Smooth muscle cell (in vitro differentiated cells): ENCODE measurements around the gene PPFIA1. TPM values are rescaled to one million over a fixed set of nuclear protein-coding genes. Genes with fewer than 3 reads are reported as not detected.

ENCODE experiments used
- DNase-seq: peaks from one replicate; lab custom pipeline; 2025; ENCODE audit not compliant: unreplicated experiment; lab: John Stamatoyannopoulos, UW
- H2AFZ ChIP-seq: fragments of 200-600 bp; sonication (generic); 2 replicates; pipeline ENCODE4 v1.6.0; 2016; ENCODE audit warnings: antibody characterized with exemption, low read depth, mild to moderate bottlenecking
- H3F3A ChIP-seq: fragments of 200-600 bp; sonication (generic); 2 replicates; pipeline ENCODE4 v1.6.0; 2017; ENCODE audit warnings: antibody characterized with exemption, low read depth
- H3K27ac ChIP-seq: fragments of 200-600 bp; sonication (generic); 2 replicates; pipeline ENCODE4 v1.5.1; 2016; ENCODE audit warnings: low read depth, mild to moderate bottlenecking
- H3K27me3 ChIP-seq: fragments of 200-600 bp; sonication (generic); 2 replicates; pipeline ENCODE4 v1.6.1; 2016; ENCODE audit warnings: low read depth, mild to moderate bottlenecking
- H3K36me3 ChIP-seq: fragments of 200-600 bp; sonication (generic); 2 replicates; pipeline ENCODE4 v1.5.1; 2016; ENCODE audit warnings: low read depth
- H3K4me1 ChIP-seq: fragments of 200-600 bp; sonication (generic); 2 replicates; pipeline ENCODE4 v1.5.1; 2016; ENCODE audit warnings: low read depth
- H3K4me2 ChIP-seq: fragments of 200-600 bp; sonication (generic); 2 replicates; pipeline ENCODE4 v1.6.0; 2016; ENCODE audit warnings: mild to moderate bottlenecking
- H3K4me3 ChIP-seq: fragments of 200-600 bp; sonication (generic); 2 replicates; pipeline ENCODE4 v1.5.1; 2016; ENCODE audit warnings: mild to moderate bottlenecking
- H3K79me2 ChIP-seq: fragments of 200-600 bp; sonication (generic); 2 replicates; pipeline ENCODE4 v1.6.0; 2016; ENCODE audit warnings: low read depth, mild to moderate bottlenecking
- H3K9ac ChIP-seq: fragments of 200-600 bp; sonication (generic); 2 replicates; pipeline ENCODE4 v1.6.0; 2016; ENCODE audit warnings: low read depth
- H3K9me3 ChIP-seq: fragments of 200-600 bp; sonication (generic); replicated peaks from 2 replicates; pipeline ENCODE4 v1.5.1; 2016; ENCODE audit warnings: low read depth
- H4K20me1 ChIP-seq: fragments of 200-600 bp; sonication (generic); 2 replicates; pipeline ENCODE4 v1.6.0; 2016; ENCODE audit warnings: low read depth
- CTCF ChIP-seq: fragments of 200-600 bp; sonication (generic); IDR thresholded peaks from 2 replicates; pipeline ENCODE4 v1.5.1; 2017; ENCODE audit warnings: borderline replicate concordance, mild to moderate bottlenecking, antibody characterized with exemption; ENCODE audit not compliant: insufficient read depth, poor library complexity, severe bottlenecking
- WGBS: methylation state at CpG from one replicate; pipeline ENCODE4 v1.1.7; 2016; ENCODE audit warnings: low lambda C conversion rate; 5-methylcytosine and 5-hydroxymethylcytosine counted together
- polyA plus RNA-seq: library from polyadenylated mRNA; unstranded; fragments of >200 nt; fragmentation: Nextera tagmentation; extraction: Ambion mirVana; gene quantifications from 2 replicates; pipeline ENCODE4 v1.2.1, GENCODE V29; 2016
- total RNA-seq: library from RNA; depleted of rRNA; stranded (reverse); fragments of >200 nt; gene quantifications from 2 replicates; pipeline ENCODE4 v1.2.3, GENCODE V29; 2014

The PPFIA1 gene
- total and polyA plus RNA-seq, 2 experiments from 2014 or later = 23.8 to 48.2 TPM

GRCh38 chr11:70263363-70263762 lies 7.1 kb upstream of the PPFIA1 start:
- H3K4me3 ChIP-seq = no peak overlapping the region
- no peak overlapping the region for H3K9ac ChIP-seq
- WGBS = 97% methylated on average over 7 of the region's 7 CpGs
- no peaks in the 10 kb centered on the region for H3F3A ChIP-seq
- no peak overlapping the region for H3K4me2 ChIP-seq
- H2AFZ ChIP-seq = no peak overlapping the region
- TF ChIP-seq CTCF = no peak
- H3K36me3 ChIP-seq = no peaks in the 10 kb centered on the region
- H4K20me1 ChIP-seq = no peaks in the 10 kb centered on the region
- no peaks in the 10 kb centered on the region for H3K27me3 ChIP-seq
- no peaks in the 10 kb centered on the region for H3K79me2 ChIP-seq
- H3K4me1 ChIP-seq = no peaks in the 10 kb centered on the region
- no peak overlapping the region for H3K27ac ChIP-seq
- no peak for DNase-seq
- H3K9me3 ChIP-seq = no peaks in the 10 kb centered on the region

- no peaks in the 10 kb centered on the region for H3K36me3 ChIP-seq
- no peaks in the 10 kb centered on the region for H3K9me3 ChIP-seq
- no peak for DNase-seq
- H3K79me2 ChIP-seq = no peaks in the 10 kb centered on the region
- no peak for TF ChIP-seq CTCF
- H3K4me1 ChIP-seq = no peaks in the 10 kb centered on the region
- 57% methylated on average over 7 of the region's 7 CpGs for WGBS
- no peaks in the 10 kb centered on the region for H3F3A ChIP-seq
- no peak overlapping the region for H3K4me2 ChIP-seq
- H3K27ac ChIP-seq = no peak overlapping the region
- no peak overlapping the region for H3K9ac ChIP-seq
- no peak overlapping the region for H3K4me3 ChIP-seq
- H2AFZ ChIP-seq = no peak overlapping the region
- H4K20me1 ChIP-seq = no peaks in the 10 kb centered on the region
- no peaks in the 10 kb centered on the region for H3K27me3 ChIP-seq
Observed at GRCh38 chr11:70265341-70265740, 5.1 kb upstream of the PPFIA1 start.

GRCh38 chr11:70267405-70267950 lies 3.0 kb upstream of the PPFIA1 start:
- DNase-seq = no peak
- Histone ChIP-seq H3F3A (no peaks in the 10 kb centered on the region), H3K27me3 (no peaks in the 10 kb centered on the region), H3K36me3 (no peaks in the 10 kb centered on the region), H2AFZ (no peak overlapping the region), H3K4me2 (no peak overlapping the region), H3K9me3 (no peaks in the 10 kb centered on the region), H3K9ac (no peak overlapping the region), H3K79me2 (peaks cover 18% of the 10 kb centered on the region), H3K27ac (no peak overlapping the region), H3K4me1 (peaks cover 4% of the 10 kb centered on the region), H3K4me3 (no peak overlapping the region), H4K20me1 (peaks cover 15% of the 10 kb centered on the region)
- 92% methylated on average over 5 of the region's 5 CpGs for WGBS
- no peak for TF ChIP-seq CTCF

- Histone ChIP-seq H4K20me1 (peaks cover 24% of the 10 kb centered on the region), H3K4me3 (no peak overlapping the region), H3K4me1 (peaks cover 4% of the 10 kb centered on the region), H3F3A (no peaks in the 10 kb centered on the region), H3K27ac (no peak overlapping the region), H3K27me3 (no peaks in the 10 kb centered on the region), H3K79me2 (peaks cover 29% of the 10 kb centered on the region), H3K9me3 (no peaks in the 10 kb centered on the region), H2AFZ (no peak overlapping the region), H3K4me2 (no peak overlapping the region), H3K9ac (no peak overlapping the region), H3K36me3 (peaks cover 5% of the 10 kb centered on the region)
- no peak for TF ChIP-seq CTCF
- WGBS = 98% methylated on average over 10 of the region's 10 CpGs
- no peak for DNase-seq
Observed at GRCh38 chr11:70268526-70268925, 2.0 kb upstream of the PPFIA1 start.
